ENCODE results near the gene DUOXA1.

DNA sequence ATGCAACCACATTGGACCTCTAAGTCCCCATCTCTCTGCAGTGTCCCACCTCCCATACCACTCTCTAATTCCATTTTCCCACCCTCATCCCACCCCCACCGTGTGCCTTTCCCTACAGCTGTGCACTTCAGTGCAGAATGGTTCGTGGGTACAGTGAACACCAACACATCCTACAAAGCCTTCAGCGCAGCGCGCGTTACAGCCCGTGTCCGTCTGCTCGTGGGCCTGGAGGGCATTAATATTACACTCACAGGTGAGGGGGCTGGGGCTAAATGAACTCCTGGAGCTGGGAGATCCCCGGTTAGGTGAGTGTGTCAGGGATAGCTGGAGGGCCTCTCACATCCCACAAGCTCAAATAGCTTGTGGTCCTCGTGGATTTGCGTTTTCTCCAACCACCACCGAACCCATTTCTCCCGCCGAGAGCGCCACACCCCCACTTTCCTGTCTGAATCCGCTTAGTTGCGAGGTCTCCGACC is 13.6 kb downstream of the DUOXA1 start:
- TF ChIP-seq CTCF (tag by site-specific recombination; IDR thresholded peaks at IDR 0.05) = no peak
- no peak for TF ChIP-seq REPIN1 (tag by site-specific recombination; IDR thresholded peaks at IDR 0.05; ENCODE audit: low read depth)
- TF ChIP-seq, protein P1, sequence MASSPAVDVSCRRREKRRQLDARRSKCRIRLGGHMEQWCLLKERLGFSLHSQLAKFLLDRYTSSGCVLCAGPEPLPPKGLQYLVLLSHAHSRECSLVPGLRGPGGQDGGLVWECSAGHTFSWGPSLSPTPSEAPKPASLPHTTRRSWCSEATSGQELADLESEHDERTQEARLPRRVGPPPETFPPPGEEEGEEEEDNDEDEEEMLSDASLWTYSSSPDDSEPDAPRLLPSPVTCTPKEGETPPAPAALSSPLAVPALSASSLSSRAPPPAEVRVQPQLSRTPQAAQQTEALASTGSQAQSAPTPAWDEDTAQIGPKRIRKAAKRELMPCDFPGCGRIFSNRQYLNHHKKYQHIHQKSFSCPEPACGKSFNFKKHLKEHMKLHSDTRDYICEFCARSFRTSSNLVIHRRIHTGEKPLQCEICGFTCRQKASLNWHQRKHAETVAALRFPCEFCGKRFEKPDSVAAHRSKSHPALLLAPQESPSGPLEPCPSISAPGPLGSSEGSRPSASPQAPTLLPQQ (tag by site-specific recombination; IDR thresholded peaks at IDR 0.05) = no peak
- no peak for TF ChIP-seq ZNF211 (tag by site-specific recombination; IDR thresholded peaks at IDR 0.05; ENCODE audit: low read depth)
- TF ChIP-seq PRDM6 (tag by site-specific recombination; IDR thresholded peaks at IDR 0.05) = no peak
- TF ChIP-seq ZNF391 (tag by site-specific recombination; IDR thresholded peaks at IDR 0.05; ENCODE audit: borderline replicate concordance, low read depth) = no peak
- TF ChIP-seq, protein P2, sequence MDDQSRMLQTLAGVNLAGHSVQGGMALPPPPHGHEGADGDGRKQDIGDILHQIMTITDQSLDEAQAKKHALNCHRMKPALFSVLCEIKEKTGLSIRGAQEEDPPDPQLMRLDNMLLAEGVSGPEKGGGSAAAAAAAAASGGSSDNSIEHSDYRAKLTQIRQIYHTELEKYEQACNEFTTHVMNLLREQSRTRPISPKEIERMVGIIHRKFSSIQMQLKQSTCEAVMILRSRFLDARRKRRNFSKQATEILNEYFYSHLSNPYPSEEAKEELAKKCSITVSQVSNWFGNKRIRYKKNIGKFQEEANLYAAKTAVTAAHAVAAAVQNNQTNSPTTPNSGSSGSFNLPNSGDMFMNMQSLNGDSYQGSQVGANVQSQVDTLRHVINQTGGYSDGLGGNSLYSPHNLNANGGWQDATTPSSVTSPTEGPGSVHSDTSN (CRISPR knock-in tag; IDR thresholded peaks at IDR 0.05) = no peak
- TF ChIP-seq ZNF704 (tag by site-specific recombination; IDR thresholded peaks at IDR 0.05) = no peak
- TF ChIP-seq TCF7L2 (IDR thresholded peaks at IDR 0.05; ENCODE audit: borderline replicate concordance, low read depth, low read length) = no peak
- no peak for TF ChIP-seq SP2 (tag by site-specific recombination; IDR thresholded peaks at IDR 0.05)
- no peak for TF ChIP-seq REST (tag by site-specific recombination; IDR thresholded peaks at IDR 0.05)

Measured in HEK293 (cell line).